ENCODE data around the gene ELP5.

DNA sequence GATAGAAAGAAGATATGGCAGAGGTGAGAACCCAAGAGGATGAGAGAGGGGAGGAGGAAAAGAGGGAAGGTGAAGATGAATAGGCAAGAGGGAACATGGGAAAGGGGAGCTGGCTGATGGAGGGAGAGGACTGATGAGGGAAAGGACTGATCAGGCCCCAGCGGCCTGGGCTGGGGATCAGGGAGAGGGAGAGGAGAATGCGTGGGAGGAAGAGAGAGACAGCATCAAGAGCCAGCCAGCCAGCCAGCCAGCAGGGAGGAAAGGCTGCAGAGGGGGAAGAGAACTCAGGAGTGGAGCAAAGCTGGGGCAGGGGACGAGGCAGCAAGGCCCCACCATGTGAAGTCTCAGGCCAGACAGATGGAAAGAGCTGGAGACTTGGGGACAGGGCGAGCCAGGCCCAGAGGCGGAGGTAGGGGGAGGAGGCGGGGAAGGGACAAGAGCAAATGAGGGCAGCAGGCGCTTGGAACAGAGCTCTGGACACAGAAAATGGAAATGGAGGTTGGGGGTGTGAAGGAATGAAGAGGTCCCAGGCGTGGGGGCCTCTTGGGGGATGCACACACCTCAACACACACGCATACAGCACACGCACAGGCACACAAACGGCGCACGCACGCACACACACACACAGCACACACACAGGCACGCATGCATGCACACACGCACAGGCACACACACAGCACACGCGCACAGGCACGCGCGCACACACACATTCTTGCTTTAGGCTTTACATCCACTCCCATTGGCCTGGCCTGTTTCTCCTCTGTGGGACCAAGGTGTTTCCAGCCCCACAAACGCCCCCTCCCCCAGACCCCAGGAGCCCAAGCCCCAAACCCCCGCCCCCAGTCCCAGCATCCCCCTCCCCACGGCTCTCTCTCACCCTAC is 44.7 kb upstream of the ELP5 start:
- TF ChIP-seq POLR2A (IDR thresholded peaks at IDR 0.05) (no peak), POLR2AphosphoS5 (IDR thresholded peaks at IDR 0.05) (no peak)
- TF ChIP-seq, protein P1, sequence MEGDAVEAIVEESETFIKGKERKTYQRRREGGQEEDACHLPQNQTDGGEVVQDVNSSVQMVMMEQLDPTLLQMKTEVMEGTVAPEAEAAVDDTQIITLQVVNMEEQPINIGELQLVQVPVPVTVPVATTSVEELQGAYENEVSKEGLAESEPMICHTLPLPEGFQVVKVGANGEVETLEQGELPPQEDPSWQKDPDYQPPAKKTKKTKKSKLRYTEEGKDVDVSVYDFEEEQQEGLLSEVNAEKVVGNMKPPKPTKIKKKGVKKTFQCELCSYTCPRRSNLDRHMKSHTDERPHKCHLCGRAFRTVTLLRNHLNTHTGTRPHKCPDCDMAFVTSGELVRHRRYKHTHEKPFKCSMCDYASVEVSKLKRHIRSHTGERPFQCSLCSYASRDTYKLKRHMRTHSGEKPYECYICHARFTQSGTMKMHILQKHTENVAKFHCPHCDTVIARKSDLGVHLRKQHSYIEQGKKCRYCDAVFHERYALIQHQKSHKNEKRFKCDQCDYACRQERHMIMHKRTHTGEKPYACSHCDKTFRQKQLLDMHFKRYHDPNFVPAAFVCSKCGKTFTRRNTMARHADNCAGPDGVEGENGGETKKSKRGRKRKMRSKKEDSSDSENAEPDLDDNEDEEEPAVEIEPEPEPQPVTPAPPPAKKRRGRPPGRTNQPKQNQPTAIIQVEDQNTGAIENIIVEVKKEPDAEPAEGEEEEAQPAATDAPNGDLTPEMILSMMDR (IDR thresholded peaks at IDR 0.05), result no peak

Data from gastroesophageal sphincter (tissue), 3 donors.